Mesenchymal stem cell (in vitro differentiated cells and primary cell): ENCODE measurements around the gene NMNAT3.

ENCODE experiments used
- DNase-seq: peaks from one replicate; pipeline ENCODE4 v3.0.0-alpha.2; 2013
- H2AFZ ChIP-seq: one replicate; pipeline ENCODE4 v1.6.1; 2013; ENCODE audit warnings: low read depth, mild to moderate bottlenecking, control low read depth, inconsistent platforms, low read length, moderate library complexity
- H2AK5ac ChIP-seq: 2 replicates; pipeline ENCODE4 v1.6.1; 2013; ENCODE audit warnings: low read length, moderate library complexity, mild to moderate bottlenecking, inconsistent platforms; ENCODE audit not compliant: severe bottlenecking
- H2BK120ac ChIP-seq: one replicate; pipeline ENCODE4 v1.6.1; 2013; ENCODE audit warnings: low read depth, mild to moderate bottlenecking, inconsistent platforms, low read length, moderate library complexity
- H2BK12ac ChIP-seq, 2 experiments: one replicate each; pipeline ENCODE4 v1.6.1; 2013; ENCODE audit warnings: inconsistent platforms in 2 of 2, low read length in 2 of 2, mild to moderate bottlenecking in 2 of 2, moderate library complexity in 2 of 2, control low read depth in 1 of 2
- H2BK15ac ChIP-seq: one replicate; pipeline ENCODE4 v1.6.1; 2013; ENCODE audit warnings: mild to moderate bottlenecking, low read depth, inconsistent platforms; ENCODE audit not compliant: poor library complexity, severe bottlenecking
- H2BK5ac ChIP-seq: 2 replicates; pipeline ENCODE4 v1.6.1; 2013; ENCODE audit warnings: low read depth, mild to moderate bottlenecking, low read length, control low read depth, inconsistent platforms; ENCODE audit not compliant: poor library complexity, severe bottlenecking
- H3K14ac ChIP-seq, 2 experiments: one replicate each; pipeline ENCODE4 v1.6.1; 2013; ENCODE audit warnings: inconsistent platforms in 2 of 2, low read length in 2 of 2, control low read depth in 1 of 2, mild to moderate bottlenecking in 1 of 2, moderate library complexity in 1 of 2
- H3K18ac ChIP-seq, 2 experiments: one replicate each; pipeline ENCODE4 v1.6.1; 2013; ENCODE audit warnings: inconsistent platforms in 2 of 2, low read length in 2 of 2, control low read depth in 1 of 2, low read depth in 1 of 2, mild to moderate bottlenecking in 1 of 2
- H3K23ac ChIP-seq, 2 experiments: one replicate each; pipeline ENCODE4 v1.6.1; 2013; ENCODE audit warnings: inconsistent platforms in 2 of 2, low read length in 2 of 2, mild to moderate bottlenecking in 2 of 2, moderate library complexity in 2 of 2, control low read depth in 1 of 2
- H3K27ac ChIP-seq: 2 replicates; pipeline ENCODE4 v1.5.1; 2013; ENCODE audit warnings: mild to moderate bottlenecking, moderate library complexity, low read length, control low read depth, inconsistent platforms; ENCODE audit not compliant: poor library complexity, severe bottlenecking
- H3K27me3 ChIP-seq, 2 experiments: 2 replicates each; pipeline versions ENCODE4 v1.6.1 to v1.7.0; 2013; ENCODE audit warnings: low read length in 2 of 2, mild to moderate bottlenecking in 2 of 2, moderate library complexity in 2 of 2, control low read depth in 1 of 2, inconsistent platforms in 1 of 2; ENCODE audit not compliant: control insufficient read depth in 1 of 2, insufficient read depth in 1 of 2
- H3K36me3 ChIP-seq, 2 experiments: 2 replicates each; pipeline versions ENCODE4 v1.6.1 to v1.7.0; 2013; ENCODE audit warnings: low read length in 2 of 2, control low read depth in 1 of 2, inconsistent platforms in 1 of 2, low read depth in 1 of 2, mild to moderate bottlenecking in 1 of 2; ENCODE audit not compliant: insufficient read depth in 2 of 2, control insufficient read depth in 1 of 2
- H3K4ac ChIP-seq, 2 experiments: one replicate each; pipeline ENCODE4 v1.6.1; 2013; ENCODE audit warnings: inconsistent platforms in 2 of 2, low read length in 2 of 2, mild to moderate bottlenecking in 2 of 2, moderate library complexity in 2 of 2, control low read depth in 1 of 2, low read depth in 1 of 2
- H3K4me1 ChIP-seq: 2 replicates; pipeline ENCODE4 v1.6.1; 2013; ENCODE audit warnings: low read depth, low read length, control low read depth; ENCODE audit not compliant: control insufficient read depth, insufficient read depth
- H3K4me2 ChIP-seq: 2 replicates; pipeline ENCODE4 v1.6.1; 2013; ENCODE audit warnings: low read length, mild to moderate bottlenecking, inconsistent platforms; ENCODE audit not compliant: poor library complexity, severe bottlenecking
- H3K4me3 ChIP-seq, 2 experiments: 2 replicates each; pipeline versions ENCODE4 v1.5.1 to v1.7.0; 2013; ENCODE audit warnings: low read length in 2 of 2, mild to moderate bottlenecking in 2 of 2, control low read depth in 1 of 2, low read depth in 1 of 2; ENCODE audit not compliant: insufficient read depth in 1 of 2
- H3K79me1 ChIP-seq: replicated peaks from 2 replicates; pipeline ENCODE4 v1.6.1; 2013; ENCODE audit warnings: mild to moderate bottlenecking, control low read depth, low read length, inconsistent platforms; ENCODE audit not compliant: poor library complexity, severe bottlenecking
- H3K9ac ChIP-seq: 2 replicates; pipeline ENCODE4 v1.7.0; 2013; ENCODE audit warnings: mild to moderate bottlenecking, low read length, moderate library complexity
- H3K9me3 ChIP-seq: 2 replicates; pipeline ENCODE4 v1.7.0; 2013; ENCODE audit warnings: mild to moderate bottlenecking, low read length; ENCODE audit not compliant: control insufficient read depth
- H4K8ac ChIP-seq: one replicate; pipeline ENCODE4 v1.6.1; 2013; ENCODE audit warnings: inconsistent platforms, mild to moderate bottlenecking, low read length, moderate library complexity
- H4K91ac ChIP-seq: one replicate; pipeline ENCODE4 v1.6.1; 2013; ENCODE audit warnings: mild to moderate bottlenecking, low read length, inconsistent platforms
- WGBS: methylation state at CpG from one replicate; pipeline ENCODE4 v1.1.7; 2013; ENCODE audit warnings: mixed read lengths; 5-methylcytosine and 5-hydroxymethylcytosine counted together

NMNAT3 gene

DNA sequence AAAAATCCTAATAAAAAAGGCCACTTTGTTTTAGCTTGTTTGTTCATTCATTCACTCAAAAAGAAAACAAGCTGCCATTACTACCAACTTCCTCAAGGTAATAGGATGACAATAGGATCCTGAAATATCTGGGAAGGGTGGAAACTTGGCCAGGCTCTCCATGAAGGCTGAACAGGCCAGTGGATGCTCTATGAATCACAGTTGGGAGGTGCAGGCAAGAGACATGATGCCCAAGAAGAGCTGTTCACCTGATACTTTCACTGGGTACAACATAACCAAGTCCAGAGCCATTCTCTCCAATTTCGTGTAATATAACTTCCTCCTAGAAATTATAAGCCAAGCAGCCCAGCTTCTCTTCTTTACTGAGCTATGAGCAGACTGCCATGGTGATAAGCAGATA, 37.3 kb downstream of the NMNAT3 start:
- Histone ChIP-seq H2AK5ac (no peak overlapping the region), H3K4ac (no peak overlapping the region)

GRCh38 chr3:139639662-139640061, 38.1 kb downstream of the NMNAT3 start:
- no peaks in the 10 kb centered on the region for H3K79me1 ChIP-seq
- H2BK5ac ChIP-seq: no peak overlapping the region
- H3K4me2 ChIP-seq: no peak overlapping the region
- H3K4me1 ChIP-seq: no peaks in the 10 kb centered on the region
- H2BK120ac ChIP-seq: no peak overlapping the region
- no peak overlapping the region for H3K18ac ChIP-seq
- no peak overlapping the region for H3K4ac ChIP-seq
- no peak overlapping the region for H3K23ac ChIP-seq
- DNase-seq: no peak
- H2BK15ac ChIP-seq: no peak overlapping the region
- H3K4me3 ChIP-seq: no peak overlapping the region
- no peaks in the 10 kb centered on the region for H3K9me3 ChIP-seq
- H2AK5ac ChIP-seq: no peak overlapping the region
- peaks cover 0 to 3% of the 10 kb centered on the region in 2 experiments for H3K27me3 ChIP-seq
- 45% methylated on average over 1 of the region's 1 CpG for WGBS
- H3K36me3 ChIP-seq: no peaks in the 10 kb centered on the region
- H3K27ac ChIP-seq: no peak overlapping the region
- no peak overlapping the region for H4K91ac ChIP-seq
- no peak overlapping the region for H2AFZ ChIP-seq
- H2BK12ac ChIP-seq: no peak overlapping the region
- H3K9ac ChIP-seq: no peak overlapping the region
- H4K8ac ChIP-seq: no peak overlapping the region
- no peak overlapping the region for H3K14ac ChIP-seq

More for the DNA sequence above, 37.3 kb downstream of the NMNAT3 start:
- Histone ChIP-seq H3K27me3 (peaks cover 0 to 3% of the 10 kb centered on the region in 2 experiments), H3K4me1 (no peaks in the 10 kb centered on the region), H2BK120ac (no peak overlapping the region), H3K9me3 (no peaks in the 10 kb centered on the region), H3K18ac (no peak overlapping the region), H2BK12ac (no peak overlapping the region), H3K9ac (no peak overlapping the region), H2AFZ (no peak overlapping the region), H3K79me1 (no peaks in the 10 kb centered on the region), H4K8ac (no peak overlapping the region), H2BK5ac (no peak overlapping the region), H3K27ac (no peak overlapping the region), H3K4me3 (no peak overlapping the region), H3K14ac (no peak overlapping the region), H2BK15ac (no peak overlapping the region), H3K4me2 (no peak overlapping the region), H3K36me3 (no peaks in the 10 kb centered on the region), H3K23ac (no peak overlapping the region), H4K91ac (no peak overlapping the region)
- WGBS: 60% methylated on average over 1 of the region's 1 CpG
- DNase-seq: no peak

DNA sequence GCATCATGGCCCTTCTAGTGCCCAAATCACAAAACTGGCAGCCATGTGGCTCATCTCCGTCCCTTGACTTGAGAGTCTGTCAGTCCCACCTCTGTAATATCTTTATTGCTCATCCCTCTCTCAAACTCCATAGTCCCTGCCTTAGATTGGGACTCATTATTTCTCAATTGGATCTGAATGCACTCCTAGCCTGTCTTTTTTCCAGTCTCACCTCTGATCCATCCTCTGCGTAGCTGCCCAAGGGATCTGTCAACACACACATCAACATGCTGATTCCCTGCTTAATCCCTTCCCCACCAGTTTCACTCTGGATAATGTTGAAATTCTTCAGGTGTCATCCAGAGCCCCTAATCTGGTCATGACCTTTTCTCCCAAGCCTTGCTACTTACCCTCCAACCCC, 39.3 kb downstream of the NMNAT3 start:
- H2AK5ac ChIP-seq: no peak overlapping the region
- H3K79me1 ChIP-seq: no peaks in the 10 kb centered on the region
- no peak overlapping the region for H3K4me2 ChIP-seq
- no peak overlapping the region for H3K27ac ChIP-seq
- H3K4ac ChIP-seq: no peak overlapping the region
- no peak overlapping the region for H2AFZ ChIP-seq
- H3K4me3 ChIP-seq: no peak overlapping the region
- H2BK15ac ChIP-seq: no peak overlapping the region
- H3K4me1 ChIP-seq: no peaks in the 10 kb centered on the region
- no peak overlapping the region for H3K23ac ChIP-seq
- H3K36me3 ChIP-seq: no peaks in the 10 kb centered on the region
- H4K8ac ChIP-seq: no peak overlapping the region
- H2BK12ac ChIP-seq: no peak overlapping the region
- no peak for DNase-seq
- no peak overlapping the region for H3K18ac ChIP-seq
- no peak overlapping the region for H2BK5ac ChIP-seq
- no peaks in the 10 kb centered on the region for H3K9me3 ChIP-seq
- no peak overlapping the region for H3K14ac ChIP-seq
- WGBS: 67% methylated on average over 2 of the region's 2 CpGs
- H3K27me3 ChIP-seq: peaks cover 0 to 3% of the 10 kb centered on the region in 2 experiments
- no peak overlapping the region for H3K9ac ChIP-seq
- H4K91ac ChIP-seq: no peak overlapping the region
- H2BK120ac ChIP-seq: no peak overlapping the region

DNA sequence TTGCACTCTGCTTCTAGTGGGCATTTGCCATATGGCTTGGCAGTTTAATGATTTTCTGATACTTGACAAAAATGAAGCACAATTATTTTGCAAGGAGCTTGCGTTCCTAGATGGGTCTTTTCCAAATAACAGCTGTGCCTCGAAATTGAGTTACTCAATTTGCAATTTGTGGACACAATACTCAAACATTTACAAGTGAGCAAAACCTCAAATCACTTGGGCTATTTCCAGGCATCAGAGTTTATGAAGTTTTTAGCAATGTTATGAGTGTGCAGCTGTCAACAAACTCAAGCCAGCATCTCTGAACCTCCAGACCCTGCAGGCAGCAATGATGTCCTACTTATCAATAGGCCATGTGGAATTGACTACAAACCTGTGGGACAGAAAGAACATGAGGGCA, 41.3 kb downstream of the NMNAT3 start:
- H3K14ac ChIP-seq: no peak overlapping the region
- no peak overlapping the region for H4K8ac ChIP-seq
- H3K79me1 ChIP-seq: no peaks in the 10 kb centered on the region
- H2BK12ac ChIP-seq: no peak overlapping the region
- no peak overlapping the region for H2BK5ac ChIP-seq
- 60% methylated on average over 2 of the region's 2 CpGs for WGBS
- DNase-seq: no peak
- H3K9me3 ChIP-seq: no peaks in the 10 kb centered on the region
- H3K4me2 ChIP-seq: no peak overlapping the region
- H3K27ac ChIP-seq: no peak overlapping the region
- H3K18ac ChIP-seq: no peak overlapping the region
- peaks cover 0 to 3% of the 10 kb centered on the region in 2 experiments for H3K27me3 ChIP-seq
- no peak overlapping the region for H2BK15ac ChIP-seq
- no peak overlapping the region for H2BK120ac ChIP-seq
- no peak overlapping the region for H3K4me3 ChIP-seq
- H3K23ac ChIP-seq: no peak overlapping the region
- no peak overlapping the region for H3K4ac ChIP-seq
- no peak overlapping the region for H3K9ac ChIP-seq
- no peak overlapping the region for H4K91ac ChIP-seq
- H2AK5ac ChIP-seq: no peak overlapping the region
- no peak overlapping the region for H2AFZ ChIP-seq
- H3K36me3 ChIP-seq: no peaks in the 10 kb centered on the region
- H3K4me1 ChIP-seq: no peaks in the 10 kb centered on the region
